NCI-H1694 treated with DMSO at 0.1 percent for 48 hours (cell line): ENCODE data around the gene HSPA5.
"Not testable (repeated sequence)": the region's sequence is repeated elsewhere in the genome, so short reads cannot be mapped to it uniquely, and the experiment has no call there.

Experiments
- DNase-seq: peaks from one replicate; lab custom pipeline; 2025; lab: John Stamatoyannopoulos, UW

HSPA5 gene

GRCh38 chr9:125241000-125241862, at the start of gene HSPA5:
Gene HSPA5, minus strand, starts transcription at chr9:125241343. Its CDS starts 217 bp downstream, at chr9:125241126.
- peak; percentile 95 for DNase-seq

DNA sequence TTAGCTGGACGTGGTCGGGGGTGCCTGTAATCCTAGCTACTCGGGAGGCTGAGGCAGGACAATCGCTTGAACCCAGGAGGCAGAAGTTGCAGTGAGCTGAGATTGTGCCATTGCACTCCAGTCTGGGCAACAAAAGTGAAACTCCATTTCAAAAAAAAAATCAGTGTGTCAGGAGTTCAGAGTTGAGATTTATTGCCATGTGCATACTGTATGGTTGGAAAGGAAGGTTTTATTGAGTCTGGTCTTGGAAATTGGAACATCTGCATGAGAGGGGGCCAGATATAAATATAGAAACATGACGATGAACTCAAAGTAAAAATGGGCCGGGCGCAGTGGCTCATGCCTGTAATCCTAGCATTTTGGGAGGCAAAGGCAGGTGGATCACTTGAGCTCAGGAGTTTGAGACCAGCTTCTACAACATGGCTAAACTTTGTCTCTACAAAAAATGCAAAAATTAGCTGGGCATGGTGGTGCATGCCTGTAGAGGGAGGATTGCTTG, 45.8 kb upstream of the HSPA5 start:
- DNase-seq: not testable (repeated sequence)

GRCh38 chr9:125284855-125285254, 43.7 kb upstream of the HSPA5 start:
- DNase-seq: no peak

GRCh38 chr9:125280945-125281344, 39.8 kb upstream of the HSPA5 start:
- DNase-seq: peak; percentile 76

DNA sequence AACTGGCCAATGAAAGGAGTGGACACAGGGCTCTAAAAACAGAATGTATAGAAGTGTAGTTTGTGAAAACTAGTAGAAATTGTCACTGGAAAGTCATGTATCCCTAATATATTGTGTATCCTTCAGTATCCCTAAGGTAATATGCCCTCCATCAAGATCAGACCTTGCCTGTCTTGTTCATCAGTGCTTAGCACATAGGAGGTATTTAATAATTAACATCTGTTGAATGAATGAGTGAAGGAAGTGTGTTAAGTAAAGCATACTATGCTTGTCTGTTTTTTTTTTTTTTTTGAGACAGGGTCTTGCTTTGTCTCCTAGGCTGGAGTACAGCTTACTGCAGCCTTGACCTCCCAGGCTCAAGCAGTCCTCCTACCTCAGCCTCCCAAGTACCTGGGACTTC, 36.3 kb upstream of the HSPA5 start:
- DNase-seq: no peak

DNA sequence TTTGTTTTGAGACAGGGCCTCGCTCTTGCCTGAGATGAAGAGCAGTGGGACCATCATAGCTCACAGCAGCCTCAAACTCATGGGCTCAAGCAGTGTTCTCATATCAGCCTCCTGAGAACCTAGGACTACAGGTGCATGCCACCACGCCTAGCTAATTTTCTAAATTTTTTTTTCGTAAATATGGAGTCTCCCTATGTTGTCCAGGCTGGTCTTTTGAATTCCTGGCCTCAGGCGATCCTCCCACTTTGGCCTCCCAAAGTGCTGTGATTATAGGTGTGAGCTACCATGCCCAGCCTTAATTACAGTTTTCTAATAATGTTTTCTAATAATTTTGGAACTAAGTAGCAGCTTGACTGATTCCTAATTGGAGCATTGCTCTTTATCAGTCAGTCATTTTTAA, 35.6 kb upstream of the HSPA5 start:
- no peak for DNase-seq

DNA sequence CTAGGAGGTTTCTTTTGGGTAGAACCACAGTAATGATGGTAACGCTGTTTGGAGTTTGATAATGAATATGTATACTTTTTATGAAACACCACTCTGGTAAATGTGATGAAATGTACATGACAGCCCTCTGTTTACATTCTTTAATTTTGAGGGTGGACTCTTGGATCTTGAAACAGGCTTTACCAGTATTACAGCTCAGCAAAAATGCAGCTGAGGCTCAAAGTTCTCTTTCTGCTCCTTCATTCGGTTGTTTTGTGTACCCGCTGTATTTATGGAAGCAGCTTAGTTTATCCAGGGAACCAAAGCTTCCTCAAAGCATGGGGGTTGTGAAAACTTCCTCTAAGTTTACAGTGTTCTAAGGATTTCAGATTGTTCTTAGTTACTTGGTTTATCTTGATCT, 31.6 kb upstream of the HSPA5 start:
- no peak for DNase-seq

DNA sequence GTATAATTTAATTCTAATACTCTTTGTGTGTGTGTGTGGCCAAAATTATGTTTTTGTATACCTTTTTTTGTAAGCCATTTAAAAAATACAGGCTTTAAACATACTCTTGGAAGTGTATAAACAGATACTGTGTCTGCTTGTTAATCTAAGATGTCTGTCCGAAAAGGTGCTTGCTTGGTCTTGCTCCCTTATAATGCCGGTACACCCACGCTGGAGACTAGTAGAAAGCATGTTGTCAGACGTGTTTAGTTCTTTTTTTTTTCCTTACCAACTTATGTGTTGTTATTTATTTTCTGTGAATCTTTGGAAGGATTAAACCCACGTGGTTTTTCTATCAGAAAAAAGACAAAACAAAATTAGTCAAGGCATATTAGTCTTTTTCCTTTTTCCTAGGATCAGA, 29.9 kb upstream of the HSPA5 start:
- no peak for DNase-seq

DNA sequence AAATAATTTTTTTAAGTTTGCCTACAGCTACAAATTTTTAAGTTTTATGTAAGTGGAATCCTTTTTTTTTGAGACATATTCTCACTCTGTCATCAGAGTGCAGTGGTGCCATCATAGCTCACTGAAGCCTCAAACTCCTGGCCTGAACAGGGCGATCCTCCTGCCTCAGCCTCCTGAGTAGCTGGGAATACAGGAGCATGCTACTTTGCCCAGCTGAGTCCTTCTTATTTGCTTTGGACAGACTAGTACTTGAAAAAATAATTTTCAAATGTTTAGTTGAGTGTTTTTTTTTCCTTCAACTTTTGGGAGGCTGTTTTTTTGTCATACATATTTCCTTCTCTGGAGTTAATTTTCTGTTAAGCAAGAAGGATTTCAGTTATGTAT, 27.9 kb upstream of the HSPA5 start:
- DNase-seq: no peak

DNA sequence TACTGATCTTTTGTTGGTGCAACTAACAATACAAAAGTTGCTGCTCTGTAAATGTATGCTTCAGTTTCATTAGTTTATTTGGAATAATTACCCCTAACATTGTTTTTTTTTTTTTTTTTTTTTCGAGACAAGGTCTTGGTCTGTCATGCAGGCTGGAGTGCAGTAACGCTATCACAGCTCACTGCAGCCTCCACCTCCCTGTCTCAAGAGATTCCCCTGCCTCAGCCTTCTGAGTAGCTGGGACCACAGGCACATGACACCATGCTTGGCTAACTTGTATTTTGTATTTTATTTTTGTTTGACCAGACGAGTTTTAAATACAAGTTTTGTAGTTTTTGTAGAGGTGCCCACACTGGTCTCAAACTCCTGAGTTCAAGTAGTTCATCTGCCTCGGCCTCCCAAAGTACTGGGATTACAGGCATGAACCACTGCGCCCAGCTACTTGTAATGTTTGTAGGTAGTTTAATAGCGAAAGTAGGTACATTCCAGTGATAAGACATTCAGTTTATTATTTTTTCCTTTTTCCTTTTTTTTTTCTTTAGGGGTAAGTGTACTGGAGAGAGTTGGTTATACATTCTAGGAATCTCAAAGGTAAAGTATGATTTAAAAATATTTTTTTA, 27.4 kb upstream of the HSPA5 start:
- DNase-seq: no peak

GRCh38 chr9:125264068-125264467, 22.9 kb upstream of the HSPA5 start:
- DNase-seq: not testable (repeated sequence)

GRCh38 chr9:125262294-125262991, 21.3 kb upstream of the HSPA5 start:
- no peak for DNase-seq

DNA sequence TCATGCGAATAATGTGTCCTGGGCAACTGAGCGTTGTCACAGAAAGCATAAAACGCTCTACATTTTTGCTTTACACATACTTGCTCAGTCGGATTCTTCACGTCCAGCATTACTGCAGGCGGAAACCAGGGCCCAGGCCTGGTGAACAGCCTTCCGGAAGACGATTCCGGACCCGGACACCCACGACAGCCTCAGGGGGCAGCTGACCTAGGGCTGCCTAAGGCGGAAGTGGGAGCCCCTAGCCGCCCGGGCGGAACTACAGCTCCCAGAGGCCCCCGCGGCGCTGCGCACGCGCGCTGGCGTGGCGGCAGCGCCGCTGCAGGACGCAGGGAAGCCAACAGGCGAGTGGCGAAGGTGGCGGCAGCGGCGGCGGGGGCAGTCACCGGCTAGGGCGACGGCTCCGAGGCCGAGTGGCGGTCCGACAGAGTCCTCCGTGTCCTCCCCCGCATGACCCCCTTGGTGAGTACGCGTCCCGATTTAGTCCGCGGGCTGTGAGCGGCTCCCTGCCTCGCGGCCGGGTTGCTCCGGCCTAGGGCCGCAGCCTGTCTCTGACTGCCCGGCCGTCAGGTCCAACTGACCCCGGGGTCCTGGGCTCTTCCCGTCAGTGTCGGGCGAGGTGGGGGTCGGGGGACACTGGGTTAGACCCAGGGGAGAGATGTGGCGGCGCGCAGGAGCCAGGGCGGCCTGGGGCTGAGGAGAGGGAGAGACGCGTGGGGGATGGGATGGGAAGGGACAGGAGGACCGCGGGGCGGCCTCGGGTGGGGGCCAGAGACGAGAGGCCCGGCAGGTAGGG, 20.6 kb upstream of the HSPA5 start, which contains the start of gene GAPVD1:
Gene GAPVD1, plus strand, starts transcription at position 326 of the 793 bp plus-strand sequence. CDS start 37,096 bp downstream, outside the sequence.
- DNase-seq: peak; percentile 62

GRCh38 chr9:125260561-125260960, 19.4 kb upstream of the HSPA5 start:
- DNase-seq: no peak

GRCh38 chr9:125258832-125259534, 17.8 kb upstream of the HSPA5 start:
- DNase-seq: no peak

GRCh38 chr9:125258160-125258785, 17.1 kb upstream of the HSPA5 start:
- no peak for DNase-seq

- DNase-seq: peak; percentile 22
Measured at GRCh38 chr9:125255781-125256391, 14.7 kb upstream of the HSPA5 start.

DNA sequence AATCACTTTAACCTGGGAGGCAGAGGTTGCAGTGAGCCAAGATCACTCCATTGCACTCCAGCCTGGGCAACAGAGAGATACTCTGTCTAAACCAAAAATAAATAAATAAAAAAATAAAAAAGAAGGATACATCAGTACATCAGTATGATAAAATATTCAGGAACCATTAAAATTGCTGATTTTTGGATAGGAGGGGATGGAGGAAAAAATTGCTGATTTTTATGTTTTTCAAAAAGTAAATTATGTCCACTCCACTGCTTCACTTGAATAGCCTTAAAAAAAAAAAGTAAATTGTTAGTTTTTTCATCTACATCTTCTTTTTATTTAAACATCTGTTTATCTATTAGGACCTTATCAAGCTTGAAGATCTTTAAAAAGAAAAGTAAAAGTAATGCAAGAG, 13.1 kb upstream of the HSPA5 start:
- DNase-seq: no peak

GRCh38 chr9:125246261-125246667, 5.1 kb upstream of the HSPA5 start:
- no peak for DNase-seq

DNA sequence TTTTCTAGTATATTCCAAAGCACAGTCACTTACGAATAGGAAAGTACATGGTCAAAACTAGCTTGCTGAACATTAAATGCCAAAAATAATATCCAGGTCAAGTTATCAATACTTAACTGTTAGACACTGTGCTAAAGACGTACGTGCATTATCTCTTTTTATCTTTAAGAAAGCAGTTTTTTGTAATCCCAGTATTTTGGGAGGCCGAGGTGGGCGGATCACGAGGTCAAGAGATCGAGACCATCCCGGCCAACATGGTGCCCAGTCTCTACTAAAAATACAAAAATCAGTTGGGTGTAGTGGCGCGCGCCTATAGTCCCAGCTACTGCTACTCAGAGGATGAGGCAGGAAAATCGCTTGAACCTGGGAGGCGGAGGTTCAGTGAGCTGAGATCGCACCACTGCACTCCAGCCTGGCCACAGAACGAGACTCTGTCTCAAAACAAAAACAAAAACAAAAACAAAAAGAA, 2.7 kb upstream of the HSPA5 start:
- no peak for DNase-seq
